Neural cell (in vitro differentiated cells): ENCODE results near the gene RUFY3. TPM values are rescaled to one million over a fixed set of nuclear protein-coding genes. Genes with fewer than 3 reads are reported as not detected.

Experiments used
- H2AFZ ChIP-seq: fragments of 200-600, 300-800 bp; sonication (generic), shearing (Covaris generic); 2 replicates; pipeline ENCODE4 v1.6.0; 2014; ENCODE audit warnings: low read depth, mild to moderate bottlenecking, antibody characterized with exemption, low read length, moderate library complexity
- H3F3A ChIP-seq: fragments of 200-600 bp; shearing (Covaris generic); 2 replicates; pipeline ENCODE4 v1.6.1; 2016; ENCODE audit warnings: mild to moderate bottlenecking, moderate library complexity, mixed read lengths, antibody characterized with exemption, low read length; ENCODE audit not compliant: insufficient read depth, poor library complexity, severe bottlenecking
- H3K27ac ChIP-seq: fragments of 200-600, 300-800 bp; sonication (generic), shearing (Covaris generic); 2 replicates; pipeline ENCODE4 v1.5.1; 2014; ENCODE audit warnings: mild to moderate bottlenecking, low read length, moderate library complexity
- H3K27me3 ChIP-seq: fragments of 300-800, 200-600 bp; sonication (generic), shearing (Covaris generic); 2 replicates; pipeline ENCODE4 v1.6.0; 2014; ENCODE audit warnings: mild to moderate bottlenecking, low read depth, low read length, moderate library complexity; ENCODE audit not compliant: insufficient read depth
- H3K36me3 ChIP-seq: fragments of 300-800, 200-600 bp; sonication (generic), shearing (Covaris generic); 2 replicates; pipeline ENCODE4 v1.5.1; 2014; ENCODE audit warnings: mild to moderate bottlenecking, antibody characterized with exemption, low read length, moderate library complexity; ENCODE audit not compliant: insufficient read depth
- H3K4me2 ChIP-seq: fragments of 300-800, 200-600 bp; sonication (generic), shearing (Covaris generic); 2 replicates; pipeline ENCODE4 v1.6.0; 2014; ENCODE audit warnings: mild to moderate bottlenecking, low read length
- H3K4me3 ChIP-seq: fragments of 300-800, 200-600 bp; sonication (generic), shearing (Covaris generic); 2 replicates; pipeline ENCODE4 v1.5.1; 2014; ENCODE audit warnings: mild to moderate bottlenecking, low read length, moderate library complexity
- H3K79me2 ChIP-seq: fragments of 200-600 bp; shearing (Covaris generic); replicated peaks from 2 replicates; pipeline ENCODE4 v1.6.0; 2014; ENCODE audit warnings: mild to moderate bottlenecking, low read length, moderate library complexity; ENCODE audit not compliant: insufficient read depth
- H3K9ac ChIP-seq: fragments of 300-800, 200-600 bp; sonication (generic), shearing (Covaris generic); 2 replicates; pipeline ENCODE4 v1.6.1; 2016; ENCODE audit warnings: mild to moderate bottlenecking, low read length, mixed read lengths
- H3K9me2 ChIP-seq: fragments of 200-600 bp; shearing (Covaris generic); 2 replicates; pipeline ENCODE4 v1.6.1; 2016; ENCODE audit warnings: mild to moderate bottlenecking, low read length, mixed read lengths; ENCODE audit not compliant: insufficient read depth
- H3K9me3 ChIP-seq: fragments of 200-600, 300-800 bp; sonication (generic), shearing (Covaris generic); 2 replicates; pipeline ENCODE4 v1.6.1; 2016; ENCODE audit warnings: mild to moderate bottlenecking, mixed run types, low read length, moderate library complexity, mixed read lengths
- H4K20me1 ChIP-seq: fragments of 200-600 bp; shearing (Covaris generic); 2 replicates; pipeline ENCODE4 v1.6.1; 2016; ENCODE audit warnings: mild to moderate bottlenecking, mixed run types; ENCODE audit not compliant: insufficient read depth
- EP300 ChIP-seq: fragments of 450-650 bp; conservative IDR thresholded peaks from 2 replicates; pipeline ENCODE4 v1.6.1; 2014; ENCODE audit warnings: antibody characterized with exemption, mild to moderate bottlenecking, moderate library complexity; ENCODE audit not compliant: poor library complexity, severe bottlenecking
- EZH2 ChIP-seq: fragments of 200-600, 300-800 bp; shearing (Covaris generic), sonication (generic); IDR thresholded peaks from 2 replicates; pipeline ENCODE4 v1.6.1; 2014; ENCODE audit warnings: antibody characterized with exemption, low read length, borderline replicate concordance, mild to moderate bottlenecking; ENCODE audit not compliant: insufficient read depth, poor library complexity, severe bottlenecking
- MXI1 ChIP-seq: fragments of 450-650 bp; conservative IDR thresholded peaks from 2 replicates; pipeline ENCODE4 v1.6.1; 2014; ENCODE audit warnings: antibody characterized with exemption, mild to moderate bottlenecking; ENCODE audit not compliant: poor library complexity, severe bottlenecking
- POLR2AphosphoS5 ChIP-seq: IDR thresholded peaks from 2 replicates; pipeline ENCODE4 v1.6.1; 2012
- RAD21 ChIP-seq: fragments of 450-650 bp; conservative IDR thresholded peaks from 2 replicates; pipeline ENCODE4 v1.6.1; 2014; ENCODE audit warnings: antibody characterized with exemption, mild to moderate bottlenecking, moderate library complexity
- SMC3 ChIP-seq: fragments of 450-650 bp; conservative IDR thresholded peaks from 2 replicates; pipeline ENCODE4 v1.6.1; 2014; ENCODE audit warnings: antibody characterized with exemption, mild to moderate bottlenecking, moderate library complexity; ENCODE audit not compliant: poor library complexity
- TAF1 ChIP-seq: IDR thresholded peaks from 2 replicates; pipeline ENCODE4 v1.6.1; 2012; ENCODE audit warnings: low read depth
- polyA plus RNA-seq: library from polyadenylated mRNA; depleted of rRNA; stranded (reverse); fragments of >200 nt; gene quantifications from 2 replicates; pipeline ENCODE4 v1.2.3, GENCODE V29; 2014
- TF ChIP-seq, protein P1 (sequence below): IDR thresholded peaks from 2 replicates; pipeline ENCODE4 v1.6.1; 2012; ENCODE audit warnings: borderline replicate concordance
- TF ChIP-seq, protein P2 (sequence below): fragments of 450-650 bp; IDR thresholded peaks from 2 replicates; pipeline ENCODE4 v1.5.1; 2014; ENCODE audit warnings: antibody characterized with exemption, mild to moderate bottlenecking, moderate library complexity; ENCODE audit not compliant: poor library complexity, severe bottlenecking

Gene RUFY3
- polyA plus RNA-seq, 1 donor from 2014 or later, result 414 TPM

GRCh38 chr4:70753630-70754029, 31.9 kb downstream of the RUFY3 start:
- no peaks in the 10 kb centered on the region for H3K9me3 ChIP-seq
- H3K27ac ChIP-seq, result no peak overlapping the region
- no peaks in the 10 kb centered on the region for H3K27me3 ChIP-seq
- H3K4me2 ChIP-seq, result no peak overlapping the region
- no peak overlapping the region for H2AFZ ChIP-seq
- H4K20me1 ChIP-seq, result peaks cover 3% of the 10 kb centered on the region
- H3K9ac ChIP-seq, result no peak overlapping the region
- H3K36me3 ChIP-seq, result peaks cover 4% of the 10 kb centered on the region
- H3K79me2 ChIP-seq, result peaks cover 50% of the 10 kb centered on the region
- H3K4me3 ChIP-seq, result no peak overlapping the region
- H3F3A ChIP-seq, result no peaks in the 10 kb centered on the region
- no peak for TF ChIP-seq SMC3
- TF ChIP-seq, protein P1, sequence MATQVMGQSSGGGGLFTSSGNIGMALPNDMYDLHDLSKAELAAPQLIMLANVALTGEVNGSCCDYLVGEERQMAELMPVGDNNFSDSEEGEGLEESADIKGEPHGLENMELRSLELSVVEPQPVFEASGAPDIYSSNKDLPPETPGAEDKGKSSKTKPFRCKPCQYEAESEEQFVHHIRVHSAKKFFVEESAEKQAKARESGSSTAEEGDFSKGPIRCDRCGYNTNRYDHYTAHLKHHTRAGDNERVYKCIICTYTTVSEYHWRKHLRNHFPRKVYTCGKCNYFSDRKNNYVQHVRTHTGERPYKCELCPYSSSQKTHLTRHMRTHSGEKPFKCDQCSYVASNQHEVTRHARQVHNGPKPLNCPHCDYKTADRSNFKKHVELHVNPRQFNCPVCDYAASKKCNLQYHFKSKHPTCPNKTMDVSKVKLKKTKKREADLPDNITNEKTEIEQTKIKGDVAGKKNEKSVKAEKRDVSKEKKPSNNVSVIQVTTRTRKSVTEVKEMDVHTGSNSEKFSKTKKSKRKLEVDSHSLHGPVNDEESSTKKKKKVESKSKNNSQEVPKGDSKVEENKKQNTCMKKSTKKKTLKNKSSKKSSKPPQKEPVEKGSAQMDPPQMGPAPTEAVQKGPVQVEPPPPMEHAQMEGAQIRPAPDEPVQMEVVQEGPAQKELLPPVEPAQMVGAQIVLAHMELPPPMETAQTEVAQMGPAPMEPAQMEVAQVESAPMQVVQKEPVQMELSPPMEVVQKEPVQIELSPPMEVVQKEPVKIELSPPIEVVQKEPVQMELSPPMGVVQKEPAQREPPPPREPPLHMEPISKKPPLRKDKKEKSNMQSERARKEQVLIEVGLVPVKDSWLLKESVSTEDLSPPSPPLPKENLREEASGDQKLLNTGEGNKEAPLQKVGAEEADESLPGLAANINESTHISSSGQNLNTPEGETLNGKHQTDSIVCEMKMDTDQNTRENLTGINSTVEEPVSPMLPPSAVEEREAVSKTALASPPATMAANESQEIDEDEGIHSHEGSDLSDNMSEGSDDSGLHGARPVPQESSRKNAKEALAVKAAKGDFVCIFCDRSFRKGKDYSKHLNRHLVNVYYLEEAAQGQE, result no peak
- no peak for TF ChIP-seq POLR2AphosphoS5
- H3K9me2 ChIP-seq, result no peaks in the 10 kb centered on the region

- H2AFZ ChIP-seq, result no peak overlapping the region
- peaks cover 4% of the 10 kb centered on the region for H3K36me3 ChIP-seq
- TF ChIP-seq POLR2AphosphoS5, result no peak
- no peak for TF ChIP-seq EP300
- no peak for TF ChIP-seq EZH2
- no peak for TF ChIP-seq TAF1
- no peak for TF ChIP-seq SMC3
- TF ChIP-seq, protein P2, sequence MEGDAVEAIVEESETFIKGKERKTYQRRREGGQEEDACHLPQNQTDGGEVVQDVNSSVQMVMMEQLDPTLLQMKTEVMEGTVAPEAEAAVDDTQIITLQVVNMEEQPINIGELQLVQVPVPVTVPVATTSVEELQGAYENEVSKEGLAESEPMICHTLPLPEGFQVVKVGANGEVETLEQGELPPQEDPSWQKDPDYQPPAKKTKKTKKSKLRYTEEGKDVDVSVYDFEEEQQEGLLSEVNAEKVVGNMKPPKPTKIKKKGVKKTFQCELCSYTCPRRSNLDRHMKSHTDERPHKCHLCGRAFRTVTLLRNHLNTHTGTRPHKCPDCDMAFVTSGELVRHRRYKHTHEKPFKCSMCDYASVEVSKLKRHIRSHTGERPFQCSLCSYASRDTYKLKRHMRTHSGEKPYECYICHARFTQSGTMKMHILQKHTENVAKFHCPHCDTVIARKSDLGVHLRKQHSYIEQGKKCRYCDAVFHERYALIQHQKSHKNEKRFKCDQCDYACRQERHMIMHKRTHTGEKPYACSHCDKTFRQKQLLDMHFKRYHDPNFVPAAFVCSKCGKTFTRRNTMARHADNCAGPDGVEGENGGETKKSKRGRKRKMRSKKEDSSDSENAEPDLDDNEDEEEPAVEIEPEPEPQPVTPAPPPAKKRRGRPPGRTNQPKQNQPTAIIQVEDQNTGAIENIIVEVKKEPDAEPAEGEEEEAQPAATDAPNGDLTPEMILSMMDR, result no peak
- no peak for TF ChIP-seq RAD21
- TF ChIP-seq, protein P1, result no peak
- TF ChIP-seq MXI1, result no peak
- H3K4me3 ChIP-seq, result no peak overlapping the region
- H3K9me3 ChIP-seq, result no peaks in the 10 kb centered on the region
- peaks cover 46% of the 10 kb centered on the region for H3K79me2 ChIP-seq
- H3K9me2 ChIP-seq, result no peaks in the 10 kb centered on the region
- H3K9ac ChIP-seq, result no peak overlapping the region
- no peak overlapping the region for H3K4me2 ChIP-seq
- H4K20me1 ChIP-seq, result peaks cover 3% of the 10 kb centered on the region
- no peaks in the 10 kb centered on the region for H3F3A ChIP-seq
- H3K27me3 ChIP-seq, result no peaks in the 10 kb centered on the region
- H3K27ac ChIP-seq, result no peak overlapping the region
Observed at GRCh38 chr4:70754470-70754869, 32.7 kb downstream of the RUFY3 start.
